HuH-7 (cell line): ENCODE results near the gene SHISA9.

Experiments
- DNase-seq: peaks from one replicate; pipeline ENCODE4 v3.0.0; 2011; ENCODE audit warnings: low spot score

Gene SHISA9

GRCh38 chr16:13076878-13077277 lies 175.5 kb downstream of the SHISA9 start:
- DNase-seq = no peak

DNA sequence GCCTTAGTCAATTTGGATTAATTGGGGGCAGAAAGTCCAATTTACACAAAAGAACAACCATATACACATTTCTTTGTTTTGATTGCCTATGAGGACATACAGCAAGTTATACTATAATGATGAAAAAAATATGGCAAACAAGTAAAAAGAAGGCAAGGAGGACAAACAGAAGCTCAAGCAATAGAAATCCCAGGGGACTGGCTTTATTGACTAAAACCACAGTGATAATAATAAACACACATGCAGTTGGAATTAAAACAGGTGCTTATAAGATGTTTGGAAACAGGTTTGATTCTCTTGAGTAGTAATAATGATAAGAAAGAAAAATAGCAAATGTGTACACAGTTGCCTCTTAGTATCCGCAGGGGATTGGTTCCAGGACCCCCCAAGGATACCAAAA lies 176.4 kb downstream of the SHISA9 start:
- no peak for DNase-seq

DNA sequence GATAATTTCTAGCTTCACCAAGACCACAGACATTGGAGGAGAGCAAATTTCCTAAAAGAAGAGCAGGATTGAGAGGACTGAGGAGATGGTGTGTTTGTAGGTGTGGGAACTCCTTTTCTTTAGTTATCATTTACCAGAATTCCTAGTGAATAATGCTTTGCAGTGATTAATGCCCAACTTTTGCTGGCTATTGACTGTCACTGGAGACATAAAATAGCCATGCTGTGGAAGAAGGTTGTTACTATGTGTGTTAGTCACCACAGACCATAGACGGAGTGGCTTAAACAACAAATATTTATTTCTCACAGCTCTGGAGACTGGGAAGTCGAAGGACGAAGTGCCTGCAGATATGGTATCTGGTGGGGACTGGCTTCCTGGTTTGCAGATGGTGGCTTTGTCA lies 179.1 kb downstream of the SHISA9 start:
- DNase-seq = no peak

GRCh38 chr16:13081825-13082331 lies 180.5 kb downstream of the SHISA9 start:
- DNase-seq = no peak

DNA sequence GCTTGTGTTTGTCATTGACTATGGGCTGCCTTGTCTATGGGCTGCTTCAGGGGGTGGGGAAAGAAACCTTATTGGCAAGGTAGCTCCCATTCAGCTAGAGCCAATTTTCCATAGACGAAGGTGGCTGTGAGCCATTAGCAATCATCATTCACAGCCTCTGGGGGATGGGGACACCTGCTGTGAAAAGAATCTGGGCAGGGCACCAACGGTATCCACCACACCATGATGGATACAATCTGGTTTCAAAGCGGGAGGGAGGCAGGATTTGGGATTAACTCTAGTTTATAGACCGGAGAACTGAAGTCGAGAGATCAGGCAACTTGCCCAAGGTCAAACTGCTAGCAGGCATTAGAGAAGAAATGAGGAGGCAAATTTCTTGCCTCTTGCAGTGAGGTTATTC lies 182.3 kb downstream of the SHISA9 start:
- no peak for DNase-seq

GRCh38 chr16:13084331-13084730 lies 182.9 kb downstream of the SHISA9 start:
- no peak for DNase-seq

- DNase-seq = no peak
Measured at GRCh38 chr16:13093661-13094060, 192.3 kb downstream of the SHISA9 start.

DNA sequence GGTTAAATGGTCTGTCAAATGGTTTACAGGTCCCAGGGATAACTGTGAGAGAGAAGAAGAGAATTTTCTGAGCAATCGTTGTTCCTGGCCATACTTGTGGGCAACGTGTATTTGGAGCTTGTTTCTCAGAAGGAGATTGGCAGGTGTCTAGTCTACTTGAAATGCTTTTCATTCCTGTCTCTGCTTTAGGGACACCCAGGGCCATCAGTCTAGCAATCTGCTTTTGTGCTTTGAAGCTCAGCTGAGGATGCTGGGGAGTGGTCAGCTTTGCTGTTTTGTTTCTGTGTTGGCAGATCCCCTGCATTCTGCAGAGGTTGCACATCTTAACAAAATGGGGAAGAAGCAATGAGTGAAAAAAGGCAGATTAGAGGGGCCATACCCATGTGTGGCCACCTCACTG lies 193.7 kb downstream of the SHISA9 start:
- no peak for DNase-seq

DNA sequence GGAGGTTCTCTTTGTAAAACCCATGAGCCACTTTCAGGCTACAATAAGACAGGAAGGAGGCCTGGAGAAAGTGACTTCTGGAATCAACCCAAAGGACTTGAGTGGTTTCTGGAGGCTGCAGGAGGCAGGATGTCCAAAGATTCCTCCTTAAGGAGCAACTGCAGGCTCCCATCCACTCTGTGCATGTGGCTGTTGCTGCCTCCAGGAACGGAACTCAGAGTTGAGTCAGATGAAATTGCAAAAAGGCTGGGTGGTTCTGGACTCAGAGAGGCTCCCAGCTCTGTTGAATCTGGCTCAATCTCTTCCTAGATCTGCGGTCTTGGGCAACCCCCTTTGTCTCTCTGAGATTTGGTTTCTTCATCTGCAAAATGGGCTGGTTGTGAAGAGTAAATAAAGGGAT lies 197.1 kb downstream of the SHISA9 start:
- DNase-seq = no peak

GRCh38 chr16:13099822-13100221 lies 198.4 kb downstream of the SHISA9 start:
- DNase-seq = no peak

GRCh38 chr16:13100970-13101369 lies 199.6 kb downstream of the SHISA9 start:
- DNase-seq = no peak

GRCh38 chr16:13101828-13102227 lies 200.4 kb downstream of the SHISA9 start:
- DNase-seq = no peak

GRCh38 chr16:13102401-13102800 lies 201.0 kb downstream of the SHISA9 start:
- DNase-seq = no peak

DNA sequence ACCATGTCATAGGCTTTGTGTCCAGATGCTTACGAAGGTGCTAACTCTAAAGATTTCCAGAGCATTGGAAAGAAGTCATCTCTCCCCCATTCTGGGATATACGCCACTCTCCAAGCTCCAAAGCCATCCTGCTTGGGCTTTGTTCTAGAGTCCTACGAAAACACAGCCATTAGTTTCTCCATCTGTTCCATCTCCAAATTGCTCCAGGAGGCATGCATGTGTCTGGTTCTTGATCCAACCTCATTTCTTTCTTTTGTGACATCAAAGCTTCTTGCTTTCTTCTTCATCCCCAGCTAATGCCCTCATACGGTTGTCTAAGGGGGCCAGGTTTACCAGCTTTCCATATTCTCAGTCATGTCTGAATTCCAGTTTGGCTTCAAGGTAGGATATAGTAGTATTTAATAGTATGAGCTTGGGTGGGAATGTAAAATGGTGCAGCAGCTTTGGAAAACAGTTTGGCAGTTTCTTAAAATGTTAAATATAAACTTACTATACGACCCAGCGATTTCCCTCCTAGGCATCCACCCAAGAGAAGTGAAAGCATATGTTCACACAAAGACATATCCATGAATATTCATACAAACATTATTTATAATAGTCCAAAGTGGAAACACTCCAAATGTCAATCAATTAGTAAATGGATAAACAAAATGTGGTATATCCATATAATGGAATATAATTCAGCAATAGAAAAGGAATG lies 202.6 kb downstream of the SHISA9 start:
- DNase-seq = no peak

DNA sequence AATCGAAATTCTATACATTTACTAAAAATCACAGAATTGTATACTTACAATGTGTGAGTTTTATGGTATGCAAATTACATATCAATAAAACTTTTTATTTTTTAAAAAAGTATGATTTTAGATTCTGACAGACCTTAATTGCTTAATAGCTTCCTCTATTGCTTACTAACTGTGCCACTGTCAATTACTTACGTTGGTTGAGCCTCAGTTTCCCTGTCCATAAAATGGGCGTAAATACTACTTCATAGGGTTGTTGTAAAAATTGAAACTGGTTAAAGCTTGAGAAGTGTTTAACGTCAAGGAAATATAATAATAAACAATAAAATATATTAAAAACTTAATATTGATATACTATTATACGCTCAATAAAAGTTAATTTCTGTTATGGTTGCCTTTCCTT lies 203.4 kb downstream of the SHISA9 start:
- DNase-seq = no peak

DNA sequence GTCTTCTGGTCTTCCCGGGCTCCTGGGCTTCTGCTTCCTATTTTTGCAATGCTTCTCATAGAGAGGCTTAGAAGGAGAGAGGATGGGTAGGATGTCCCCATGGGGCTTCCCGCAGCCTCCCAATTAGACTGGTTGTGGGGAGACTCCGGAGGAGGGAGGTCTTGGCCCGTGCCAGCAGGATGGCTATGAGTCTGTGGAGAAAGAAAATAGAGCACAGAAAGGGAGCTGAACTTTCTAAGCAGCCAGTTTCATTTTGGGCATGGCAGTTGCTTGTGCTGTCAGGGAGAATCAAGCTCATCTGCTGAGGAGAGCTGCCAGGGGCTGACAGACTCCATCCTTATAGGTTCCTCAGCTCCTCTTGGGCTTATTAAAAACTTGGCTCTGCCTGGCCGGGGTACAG lies 204.0 kb downstream of the SHISA9 start:
- DNase-seq = no peak

DNA sequence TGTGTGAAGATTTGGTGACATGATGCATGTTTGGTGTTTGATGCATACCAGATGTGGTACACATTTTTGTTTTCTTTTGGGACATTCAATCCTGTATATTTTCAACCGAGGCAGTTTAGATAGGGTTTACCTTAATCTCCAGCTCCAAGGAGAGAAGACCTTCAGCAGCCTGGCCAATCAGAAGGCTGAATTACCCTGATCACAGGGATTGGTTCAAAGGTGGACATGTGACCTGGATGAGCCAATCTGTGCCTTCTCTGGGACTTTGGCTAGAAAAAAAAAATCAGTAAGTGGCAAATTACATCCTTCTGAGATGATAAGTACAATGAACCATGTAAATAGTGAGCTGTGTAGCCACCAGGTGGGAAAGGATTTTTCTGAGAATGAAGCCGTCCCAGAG lies 205.1 kb downstream of the SHISA9 start:
- no peak for DNase-seq

- DNase-seq = no peak
Measured at GRCh38 chr16:13108126-13108525, 206.7 kb downstream of the SHISA9 start.

DNA sequence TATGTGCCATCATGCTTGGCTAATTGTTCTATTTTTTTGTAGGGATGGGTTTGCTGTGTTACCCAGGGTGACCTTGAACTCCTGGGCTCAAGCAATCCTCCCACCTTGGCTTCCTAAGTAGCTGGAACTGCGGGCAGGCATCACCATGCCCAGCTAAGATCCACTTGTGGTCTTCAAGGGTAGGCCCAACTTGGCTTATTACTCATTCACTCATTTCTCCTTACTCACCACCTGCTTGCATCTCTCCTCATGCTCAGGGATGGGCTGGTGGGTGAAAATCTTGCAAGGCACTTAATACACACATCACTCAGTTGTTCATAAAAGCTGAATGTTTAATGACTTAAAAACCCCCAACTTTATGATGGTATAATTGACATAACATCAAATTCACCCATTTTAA lies 207.8 kb downstream of the SHISA9 start:
- DNase-seq = no peak

DNA sequence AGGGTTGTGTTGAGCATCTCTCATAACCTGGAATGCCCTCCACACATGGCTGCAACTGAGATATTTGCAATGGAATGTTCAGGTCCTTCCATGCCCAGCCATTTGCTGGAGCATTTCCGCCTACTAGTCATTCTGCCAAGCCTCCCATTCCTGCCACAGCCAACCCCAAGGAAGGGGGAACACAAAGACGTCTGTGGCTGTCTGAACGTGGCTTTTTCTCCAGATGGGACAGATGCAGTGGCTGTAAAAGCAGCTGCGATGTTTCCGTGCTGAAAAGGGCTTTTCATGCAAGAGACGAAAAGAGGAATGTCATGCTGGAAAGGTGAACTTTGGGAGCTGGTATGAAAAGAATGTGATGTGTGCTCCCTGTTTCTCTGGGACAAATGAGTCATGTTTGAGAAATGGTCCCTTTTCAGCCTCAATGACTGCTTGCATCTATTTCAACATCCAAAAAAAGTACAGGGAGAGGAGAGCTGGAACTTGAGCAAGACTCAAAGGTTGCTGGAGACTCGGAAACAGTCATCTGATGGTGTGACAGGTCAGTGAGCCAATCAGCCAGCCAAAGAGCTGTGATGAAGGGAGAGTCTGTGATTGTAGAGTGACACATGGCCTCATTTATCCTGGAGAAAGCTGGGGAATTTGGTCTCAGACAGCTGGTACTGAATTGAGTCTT lies 208.9 kb downstream of the SHISA9 start:
- DNase-seq = no peak

GRCh38 chr16:13111747-13112146 lies 210.3 kb downstream of the SHISA9 start:
- DNase-seq = no peak

DNA sequence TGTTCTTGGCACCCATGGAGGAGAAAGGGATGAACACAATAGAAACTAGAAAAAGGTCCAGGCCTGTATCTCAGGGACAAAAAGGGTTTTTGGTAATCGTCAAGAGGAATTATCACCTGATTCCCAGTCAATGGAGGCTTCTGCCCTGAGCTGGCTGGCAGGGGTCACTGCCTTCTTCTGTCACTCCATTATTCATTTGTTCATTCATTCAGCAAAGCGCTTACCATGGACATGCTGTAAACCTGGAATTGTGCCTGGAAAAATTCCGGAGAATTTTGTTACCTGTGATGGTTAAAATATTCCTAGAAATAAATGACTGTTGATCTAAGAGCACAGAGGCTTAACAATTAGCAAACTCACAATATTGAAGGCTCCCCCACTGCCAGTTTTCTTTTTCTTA lies 212.3 kb downstream of the SHISA9 start:
- no peak for DNase-seq

DNA sequence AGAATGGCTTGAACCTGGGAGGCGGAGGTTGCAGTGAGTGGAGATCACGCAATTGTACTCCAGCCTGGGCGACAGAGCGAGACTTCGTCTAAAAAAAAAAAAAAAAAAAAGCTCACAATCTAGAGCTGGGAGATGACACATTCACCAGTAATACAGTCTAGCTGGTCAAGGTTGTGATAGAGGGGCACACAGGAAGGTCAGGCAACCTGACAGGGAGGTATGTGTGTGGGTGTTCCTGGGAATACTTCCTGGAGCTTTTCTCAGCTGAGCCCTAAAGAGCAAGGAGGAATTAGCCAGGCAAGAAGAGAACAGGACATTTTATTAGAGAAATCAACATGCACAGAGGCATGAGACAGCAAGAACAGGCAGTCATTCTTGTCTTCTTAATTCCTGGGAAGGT lies 216.7 kb downstream of the SHISA9 start:
- no peak for DNase-seq

DNA sequence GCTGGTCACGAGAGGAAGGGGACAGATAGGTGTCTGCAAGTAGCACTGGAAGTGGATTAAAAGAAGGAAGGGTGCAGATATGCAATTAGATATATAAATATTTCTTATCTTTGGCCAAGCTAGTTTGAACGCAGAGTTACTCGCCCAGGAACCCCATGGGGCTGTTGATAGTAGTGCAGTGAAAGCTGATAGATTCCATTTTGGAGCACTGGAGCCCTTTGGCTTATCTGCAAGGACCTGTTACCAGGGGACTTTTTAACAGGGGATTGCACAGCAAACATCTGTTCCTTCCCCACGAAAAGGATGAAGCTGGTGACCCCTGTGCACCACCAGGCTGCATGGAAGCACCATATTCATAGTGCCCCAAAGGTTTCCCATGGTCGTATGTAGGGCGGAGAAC lies 218.7 kb downstream of the SHISA9 start:
- DNase-seq = no peak
